Smooth muscle cell (in vitro differentiated cells): ENCODE data around the gene TMEM38A. TPM values are rescaled to one million over a fixed set of nuclear protein-coding genes. Genes with fewer than 3 reads are reported as not detected.

Source experiments
- DNase-seq: peaks from one replicate; lab custom pipeline; 2025; ENCODE audit not compliant: unreplicated experiment; lab: John Stamatoyannopoulos, UW
- H2AFZ ChIP-seq: fragments of 200-600 bp; sonication (generic); 2 replicates; pipeline ENCODE4 v1.6.0; 2016; ENCODE audit warnings: antibody characterized with exemption, low read depth, mild to moderate bottlenecking
- H3F3A ChIP-seq: fragments of 200-600 bp; sonication (generic); 2 replicates; pipeline ENCODE4 v1.6.0; 2017; ENCODE audit warnings: antibody characterized with exemption, low read depth
- H3K27ac ChIP-seq: fragments of 200-600 bp; sonication (generic); 2 replicates; pipeline ENCODE4 v1.5.1; 2016; ENCODE audit warnings: low read depth, mild to moderate bottlenecking
- H3K27me3 ChIP-seq: fragments of 200-600 bp; sonication (generic); 2 replicates; pipeline ENCODE4 v1.6.1; 2016; ENCODE audit warnings: low read depth, mild to moderate bottlenecking
- H3K36me3 ChIP-seq: fragments of 200-600 bp; sonication (generic); 2 replicates; pipeline ENCODE4 v1.5.1; 2016; ENCODE audit warnings: low read depth
- H3K4me1 ChIP-seq: fragments of 200-600 bp; sonication (generic); 2 replicates; pipeline ENCODE4 v1.5.1; 2016; ENCODE audit warnings: low read depth
- H3K4me2 ChIP-seq: fragments of 200-600 bp; sonication (generic); 2 replicates; pipeline ENCODE4 v1.6.0; 2016; ENCODE audit warnings: mild to moderate bottlenecking
- H3K4me3 ChIP-seq: fragments of 200-600 bp; sonication (generic); 2 replicates; pipeline ENCODE4 v1.5.1; 2016; ENCODE audit warnings: mild to moderate bottlenecking
- H3K79me2 ChIP-seq: fragments of 200-600 bp; sonication (generic); 2 replicates; pipeline ENCODE4 v1.6.0; 2016; ENCODE audit warnings: low read depth, mild to moderate bottlenecking
- H3K9ac ChIP-seq: fragments of 200-600 bp; sonication (generic); 2 replicates; pipeline ENCODE4 v1.6.0; 2016; ENCODE audit warnings: low read depth
- H3K9me3 ChIP-seq: fragments of 200-600 bp; sonication (generic); replicated peaks from 2 replicates; pipeline ENCODE4 v1.5.1; 2016; ENCODE audit warnings: low read depth
- H4K20me1 ChIP-seq: fragments of 200-600 bp; sonication (generic); 2 replicates; pipeline ENCODE4 v1.6.0; 2016; ENCODE audit warnings: low read depth
- WGBS: methylation state at CpG from one replicate; pipeline ENCODE4 v1.1.7; 2016; ENCODE audit warnings: low lambda C conversion rate; 5-methylcytosine and 5-hydroxymethylcytosine counted together
- polyA plus RNA-seq: library from polyadenylated mRNA; unstranded; fragments of >200 nt; fragmentation: Nextera tagmentation; extraction: Ambion mirVana; gene quantifications from 2 replicates; pipeline ENCODE4 v1.2.1, GENCODE V29; 2016
- total RNA-seq: library from RNA; depleted of rRNA; stranded (reverse); fragments of >200 nt; gene quantifications from 2 replicates; pipeline ENCODE4 v1.2.3, GENCODE V29; 2014
- TF ChIP-seq, protein P1 (sequence below): fragments of 200-600 bp; sonication (generic); IDR thresholded peaks from 2 replicates; pipeline ENCODE4 v1.5.1; 2017; ENCODE audit warnings: borderline replicate concordance, mild to moderate bottlenecking, antibody characterized with exemption; ENCODE audit not compliant: insufficient read depth, poor library complexity, severe bottlenecking

The TMEM38A gene
- total and polyA plus RNA-seq, 2 experiments from 2014 or later: 0.53 to 0.81 TPM

DNA sequence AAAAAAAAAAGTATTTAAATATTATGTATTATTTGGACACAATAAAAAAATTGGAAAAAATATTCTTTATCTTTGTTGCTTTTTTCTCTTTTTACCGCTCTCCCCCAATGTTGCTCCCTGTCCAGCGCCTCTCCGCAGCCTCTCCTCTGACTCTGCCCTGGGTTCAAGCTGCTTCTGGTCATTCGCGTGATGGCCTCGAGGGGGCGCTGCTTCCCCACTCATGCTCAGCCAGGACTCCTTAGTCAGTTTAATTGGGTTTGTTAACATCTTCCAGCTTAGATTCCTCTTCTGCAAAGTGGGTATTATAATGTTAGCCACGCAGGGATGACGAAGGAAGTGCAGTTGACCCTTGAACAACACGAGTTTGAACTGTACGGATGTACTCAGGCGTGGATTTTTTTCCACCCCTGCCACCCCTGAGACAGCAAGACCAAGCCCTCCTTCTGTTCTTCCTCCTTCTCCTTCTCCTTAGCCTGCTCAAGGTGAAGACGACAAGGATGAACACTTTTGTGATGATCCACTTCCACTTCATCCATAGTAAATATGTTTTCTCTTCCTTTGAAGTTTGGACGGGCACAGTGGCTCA is 53.9 kb downstream of the TMEM38A start:
- no peaks in the 10 kb centered on the region for H3F3A ChIP-seq
- no peak overlapping the region for H3K4me3 ChIP-seq
- no peak overlapping the region for H3K9ac ChIP-seq
- no peaks in the 10 kb centered on the region for H3K79me2 ChIP-seq
- TF ChIP-seq, protein P1, sequence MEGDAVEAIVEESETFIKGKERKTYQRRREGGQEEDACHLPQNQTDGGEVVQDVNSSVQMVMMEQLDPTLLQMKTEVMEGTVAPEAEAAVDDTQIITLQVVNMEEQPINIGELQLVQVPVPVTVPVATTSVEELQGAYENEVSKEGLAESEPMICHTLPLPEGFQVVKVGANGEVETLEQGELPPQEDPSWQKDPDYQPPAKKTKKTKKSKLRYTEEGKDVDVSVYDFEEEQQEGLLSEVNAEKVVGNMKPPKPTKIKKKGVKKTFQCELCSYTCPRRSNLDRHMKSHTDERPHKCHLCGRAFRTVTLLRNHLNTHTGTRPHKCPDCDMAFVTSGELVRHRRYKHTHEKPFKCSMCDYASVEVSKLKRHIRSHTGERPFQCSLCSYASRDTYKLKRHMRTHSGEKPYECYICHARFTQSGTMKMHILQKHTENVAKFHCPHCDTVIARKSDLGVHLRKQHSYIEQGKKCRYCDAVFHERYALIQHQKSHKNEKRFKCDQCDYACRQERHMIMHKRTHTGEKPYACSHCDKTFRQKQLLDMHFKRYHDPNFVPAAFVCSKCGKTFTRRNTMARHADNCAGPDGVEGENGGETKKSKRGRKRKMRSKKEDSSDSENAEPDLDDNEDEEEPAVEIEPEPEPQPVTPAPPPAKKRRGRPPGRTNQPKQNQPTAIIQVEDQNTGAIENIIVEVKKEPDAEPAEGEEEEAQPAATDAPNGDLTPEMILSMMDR: peak; percentile 87
- no peaks in the 10 kb centered on the region for H3K9me3 ChIP-seq
- peaks cover 3% of the 10 kb centered on the region for H3K27me3 ChIP-seq
- no peaks in the 10 kb centered on the region for H3K4me1 ChIP-seq
- 30% methylated on average over 14 of the region's 14 CpGs for WGBS
- H3K4me2 ChIP-seq: no peak overlapping the region
- H4K20me1 ChIP-seq: no peaks in the 10 kb centered on the region
- H2AFZ ChIP-seq: no peak overlapping the region
- DNase-seq: no peak
- no peaks in the 10 kb centered on the region for H3K36me3 ChIP-seq
- H3K27ac ChIP-seq: no peak overlapping the region

DNA sequence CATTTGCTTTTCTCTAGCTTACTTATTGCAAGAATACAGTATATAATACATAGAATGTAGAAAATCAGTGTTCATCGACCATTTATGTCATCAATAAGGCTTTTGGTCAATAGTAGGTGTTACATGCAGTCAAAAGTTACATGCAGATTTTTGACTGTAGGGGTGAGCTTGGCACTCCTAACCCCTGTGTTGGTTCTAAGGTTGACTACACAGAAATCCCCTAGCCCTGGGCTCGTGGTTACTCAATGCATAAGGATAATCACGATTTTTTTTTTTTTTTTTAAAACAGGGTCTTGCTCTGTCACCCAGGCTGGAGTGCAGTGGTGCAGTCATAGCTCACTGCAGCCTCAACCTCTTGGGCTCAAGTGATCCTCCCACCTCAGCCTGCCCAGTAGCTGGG is 54.7 kb downstream of the TMEM38A start:
- H3F3A ChIP-seq: no peaks in the 10 kb centered on the region
- H3K4me1 ChIP-seq: no peaks in the 10 kb centered on the region
- H4K20me1 ChIP-seq: no peaks in the 10 kb centered on the region
- TF ChIP-seq, protein P1: no peak
- peaks cover 3% of the 10 kb centered on the region for H3K27me3 ChIP-seq
- H3K27ac ChIP-seq: no peak overlapping the region
- DNase-seq: no peak
- H3K36me3 ChIP-seq: no peaks in the 10 kb centered on the region
- no peak overlapping the region for H3K4me3 ChIP-seq
- H3K4me2 ChIP-seq: no peak overlapping the region
- no peaks in the 10 kb centered on the region for H3K9me3 ChIP-seq
- H3K79me2 ChIP-seq: no peaks in the 10 kb centered on the region
- H3K9ac ChIP-seq: no peak overlapping the region
- 81% methylated on average over 3 of the region's 3 CpGs for WGBS
- H2AFZ ChIP-seq: no peak overlapping the region

DNA sequence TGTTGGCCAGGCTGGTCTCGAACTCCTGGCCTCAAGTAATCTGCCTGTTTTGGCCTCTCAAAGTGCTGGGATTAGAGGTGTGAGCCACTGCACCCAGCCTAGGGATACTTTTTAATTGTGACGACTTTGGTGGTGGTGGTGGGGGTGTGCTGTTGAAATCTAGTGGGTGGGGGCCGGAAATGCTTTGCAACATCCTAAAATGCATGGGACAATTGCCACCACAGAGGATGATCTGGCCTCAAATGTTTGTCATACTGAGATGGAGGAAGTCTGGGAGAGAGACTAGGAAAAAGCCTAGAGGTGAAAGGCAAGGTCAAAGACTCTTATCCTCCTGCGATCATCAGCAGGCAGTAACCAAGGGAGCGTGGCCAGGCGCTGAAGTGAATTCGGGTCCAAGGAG is 60.1 kb downstream of the TMEM38A start:
- Histone ChIP-seq H3K9ac (no peak overlapping the region), H2AFZ (no peak overlapping the region), H3K36me3 (no peaks in the 10 kb centered on the region), H3K9me3 (no peaks in the 10 kb centered on the region), H3K4me2 (no peak overlapping the region), H4K20me1 (no peaks in the 10 kb centered on the region), H3K27me3 (no peaks in the 10 kb centered on the region), H3K4me3 (no peak overlapping the region), H3K79me2 (no peaks in the 10 kb centered on the region), H3F3A (no peaks in the 10 kb centered on the region), H3K27ac (no peak overlapping the region), H3K4me1 (no peaks in the 10 kb centered on the region)
- no peak for DNase-seq
- 78% methylated on average over 7 of the region's 7 CpGs for WGBS
- TF ChIP-seq, protein P1: no peak

DNA sequence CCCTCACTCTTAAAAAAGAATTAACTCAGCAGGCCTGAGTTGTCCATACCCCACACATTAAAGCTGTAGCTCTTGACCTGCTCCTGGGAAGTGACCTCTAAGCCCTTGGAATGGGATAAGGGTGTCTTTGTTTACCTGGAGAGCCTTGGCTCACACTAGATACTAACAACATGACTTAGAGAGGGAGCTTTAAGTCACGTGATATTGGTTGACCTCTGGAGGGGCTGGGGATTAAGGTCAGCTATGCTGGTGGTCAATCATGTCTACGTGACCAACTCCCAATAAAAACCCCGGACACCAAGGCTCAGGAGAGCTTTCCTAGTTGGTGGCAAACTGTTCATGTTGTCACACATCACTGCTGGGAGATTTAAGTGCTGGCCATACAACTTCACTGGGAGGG is 61.7 kb downstream of the TMEM38A start:
- Histone ChIP-seq H3K4me2 (no peak overlapping the region), H3K9me3 (no peaks in the 10 kb centered on the region), H3K4me1 (no peaks in the 10 kb centered on the region), H3K9ac (no peak overlapping the region), H3K4me3 (no peak overlapping the region), H3K36me3 (no peaks in the 10 kb centered on the region), H2AFZ (no peak overlapping the region), H4K20me1 (no peaks in the 10 kb centered on the region), H3K27ac (no peak overlapping the region), H3F3A (no peaks in the 10 kb centered on the region), H3K27me3 (no peaks in the 10 kb centered on the region), H3K79me2 (no peaks in the 10 kb centered on the region)
- WGBS: 80% methylated on average over 3 of the region's 3 CpGs
- DNase-seq: no peak
- TF ChIP-seq, protein P1: no peak
